Panc1 (cell line): ENCODE data around the gene RNF220. TPM values are rescaled to one million over a fixed set of nuclear protein-coding genes. Genes with fewer than 3 reads are reported as not detected.

Source experiments
- ATAC-seq: fragments of 200-7000 bp; cut with Tn5 transposase; 2 replicates; pipeline ENCODE4 v1.9.1; 2020; ENCODE audit warnings: mild to moderate bottlenecking, moderate library complexity
- BruUV-seq: library from RNA; stranded (reverse); fragments of 400-500 nt; replicated peaks from 2 replicates; lab custom pipeline; 2021; lab: Mats Ljungman, UMichigan
- CTCF ChIA-PET: fragments of 300-600 bp; sonication (Branson Sonifier 250); formaldehyde crosslinking; loops from one replicate; lab custom pipeline; 2022; ENCODE audit warnings: antibody characterized with exemption; lab: Charles Lee
- POLR2A ChIA-PET: fragments of 300-600 bp; sonication (Branson Sonifier 250); formaldehyde crosslinking; loops from one replicate; lab custom pipeline; 2022; ENCODE audit warnings: antibody characterized with exemption; lab: Charles Lee
- DNase-seq: peaks from one replicate; pipeline ENCODE4 v3.0.0-alpha.2; 2010; ENCODE audit warnings: low read depth, low spot score
- H3K27ac ChIP-seq: 2 replicates; pipeline ENCODE4 v1.5.1; 2011; ENCODE audit warnings: mild to moderate bottlenecking, low read length, inconsistent platforms
- H3K27me3 ChIP-seq: fragments of 200-500 bp; sonication (Bioruptor generic); 2 replicates; pipeline ENCODE4 v1.6.0; 2014; ENCODE audit warnings: low read length, inconsistent platforms; ENCODE audit not compliant: control insufficient read depth, insufficient read depth
- H3K36me3 ChIP-seq: fragments of 200-500 bp; sonication (Bioruptor generic); 2 replicates; pipeline ENCODE4 v1.5.1; 2014; ENCODE audit warnings: inconsistent platforms, mild to moderate bottlenecking, low read length, moderate library complexity; ENCODE audit not compliant: control insufficient read depth, insufficient read depth
- H3K4me1 ChIP-seq: 2 replicates; pipeline ENCODE4 v1.5.1; 2011; ENCODE audit warnings: inconsistent platforms, mild to moderate bottlenecking, low read length, moderate library complexity; ENCODE audit not compliant: control insufficient read depth, insufficient read depth
- H3K4me3 ChIP-seq, 2 experiments: 2 replicates each; pipeline ENCODE4 v1.5.1; 2011 to 2012; ENCODE audit warnings: low read depth in 2 of 2, low read length in 2 of 2, mild to moderate bottlenecking in 2 of 2, inconsistent platforms in 1 of 2, moderate library complexity in 1 of 2
- H3K9me3 ChIP-seq: fragments of 200-500 bp; sonication (Bioruptor generic); 2 replicates; pipeline ENCODE4 v1.5.1; 2014; ENCODE audit warnings: low read depth, mild to moderate bottlenecking, inconsistent platforms, low read length, moderate library complexity; ENCODE audit not compliant: control insufficient read depth, insufficient read depth
- CTCF ChIP-seq: fragments of 450-650 bp; IDR thresholded peaks from 2 replicates; pipeline ENCODE4 v1.5.1; 2017; ENCODE audit warnings: mild to moderate bottlenecking
- POLR2AphosphoS5 ChIP-seq: IDR thresholded peaks from 2 replicates; pipeline ENCODE4 v1.6.1; 2012; ENCODE audit warnings: mild to moderate bottlenecking, low read depth, low read length, moderate library complexity
- REST ChIP-seq, 2 experiments: IDR thresholded peaks; 2 replicates each; pipeline ENCODE4 v1.6.1; 2011 to 2012; ENCODE audit warnings: low read depth in 2 of 2, control low read depth in 1 of 2, low read length in 1 of 2, mild to moderate bottlenecking in 1 of 2, moderate library complexity in 1 of 2; ENCODE audit not compliant: insufficient read depth in 1 of 2
- SIN3A ChIP-seq: IDR thresholded peaks from 2 replicates; pipeline ENCODE4 v1.6.1; 2012; ENCODE audit warnings: low read depth, mild to moderate bottlenecking, low read length, moderate library complexity, borderline replicate concordance; ENCODE audit not compliant: insufficient read depth
- TCF7L2 ChIP-seq: IDR thresholded peaks from 2 replicates; pipeline ENCODE4 v1.6.1; 2011; ENCODE audit warnings: mild to moderate bottlenecking, low read depth, low read length, inconsistent platforms
- in situ Hi-C: cut with HindIII; loops from 2 replicates; pipeline ENCODE4 v1.10.0; 2016; ENCODE audit warnings: low sequenced_read_pairs, low pct_unique_long_range_greater_than_20kb
- intact Hi-C: fragments of 100-400 bp; cut with micrococcal nuclease; formaldehyde crosslinking; loops from one replicate; pipeline ENCODE4 v1.10.0; 2022; ENCODE audit not compliant: unreplicated experiment
- total RNA-seq: library from RNA; stranded (reverse); gene quantifications from one replicate; pipeline ENCODE4 v1.2.1, GENCODE V29; 2021; ENCODE audit not compliant: unreplicated experiment

The RNF220 gene
- total RNA-seq, 1 experiment from 2014 or later, result 64.9 TPM

GRCh38 chr1:44611419-44611818 is 206.4 kb downstream of the RNF220 start:
- no peak overlapping the region for H3K4me3 ChIP-seq
- no peaks in the 10 kb centered on the region for H3K36me3 ChIP-seq
- in situ Hi-C loops, result no loop called here
- BruUV-seq, result no TSS peak
- CTCF ChIA-PET, result interaction anchor here (0.5 to 1.8 kb wide), 2 partner anchors 41 to 618 kb away, joined by 4 to 5 read pairs; no protein-coding TSS in a partner anchor
- no peaks in the 10 kb centered on the region for H3K27me3 ChIP-seq
- TF ChIP-seq SIN3A (no peak), POLR2AphosphoS5 (no peak), REST (IDR thresholded peaks at IDR 0.05; ENCODE audit: insufficient read depth in 1 of 2, low read depth in 2 of 2, low read length in 1 of 2) (no peak), CTCF (no peak), TCF7L2 (no peak)
- ATAC-seq (no peak), DNase-seq (no peak)
- intact Hi-C loops, result no loop called here
- no peaks in the 10 kb centered on the region for H3K9me3 ChIP-seq
- H3K4me1 ChIP-seq, result no peaks in the 10 kb centered on the region
- no peak overlapping the region for H3K27ac ChIP-seq
- POLR2A ChIA-PET, result interaction anchor here (0.5 to 0.6 kb wide), 3 partner anchors 21 to 254 kb away, joined by 5 read pairs; no protein-coding TSS in a partner anchor

GRCh38 chr1:44611866-44612265 is 206.8 kb downstream of the RNF220 start:
- POLR2A ChIA-PET, result interaction anchor here (0.5 to 0.6 kb wide), 2 partner anchors 55 to 254 kb away, joined by 5 read pairs; no protein-coding TSS in a partner anchor
- in situ Hi-C loops (no loop called here), intact Hi-C loops (no loop called here)
- H3K27ac ChIP-seq, result no peak overlapping the region
- H3K27me3 ChIP-seq, result no peaks in the 10 kb centered on the region
- H3K9me3 ChIP-seq, result no peaks in the 10 kb centered on the region
- CTCF ChIA-PET, result interaction anchor here (0.5 kb wide), 1 partner anchor 618 kb away, joined by 5 read pairs; no protein-coding TSS in a partner anchor
- H3K4me1 ChIP-seq, result no peaks in the 10 kb centered on the region
- ATAC-seq, result no peak
- no peaks in the 10 kb centered on the region for H3K36me3 ChIP-seq
- no peak for DNase-seq
- no TSS peak for BruUV-seq
- no peak overlapping the region for H3K4me3 ChIP-seq
- TF ChIP-seq CTCF (no peak), REST (IDR thresholded peaks at IDR 0.05; ENCODE audit: insufficient read depth in 1 of 2, low read depth in 2 of 2, low read length in 1 of 2) (no peak)
